NCI-H2029 treated with DMSO at 0.1 percent for 48 hours (cell line): ENCODE data around the gene DDX39A.
"Not testable (repeated sequence)": the region's sequence is repeated elsewhere in the genome, so short reads cannot be mapped to it uniquely, and the experiment has no call there.

Source experiments
- DNase-seq: peaks from one replicate; lab custom pipeline; 2025; lab: John Stamatoyannopoulos, UW

The DDX39A gene

GRCh38 chr19:14419106-14419813 is at the start of gene DDX39A:
Gene DDX39A (minus strand): TSS chr19:14419341. CDS start chr19:14413220, 6,121 bp downstream.
- DNase-seq = peak; percentile 97

GRCh38 chr19:14467816-14468215 is 48.7 kb upstream of the DDX39A start:
- DNase-seq = no peak

- DNase-seq = no peak
Measured at GRCh38 chr19:14467391-14467790, 48.2 kb upstream of the DDX39A start.

- DNase-seq = no peak
Measured at GRCh38 chr19:14463747-14464146, 44.6 kb upstream of the DDX39A start.

GRCh38 chr19:14462401-14462800 is 43.3 kb upstream of the DDX39A start:
- not testable (repeated sequence) for DNase-seq

GRCh38 chr19:14460935-14461334 is 41.8 kb upstream of the DDX39A start:
- DNase-seq = no peak

- DNase-seq = no peak
Measured at GRCh38 chr19:14459703-14460102, 40.6 kb upstream of the DDX39A start.

GRCh38 chr19:14452303-14452702 is 33.2 kb upstream of the DDX39A start:
- DNase-seq = not testable (repeated sequence)

- DNase-seq = no peak
Measured at GRCh38 chr19:14450876-14451275, 31.7 kb upstream of the DDX39A start.

- no peak for DNase-seq
Measured at GRCh38 chr19:14450168-14450874, 31.2 kb upstream of the DDX39A start.

GRCh38 chr19:14449321-14449720 is 30.2 kb upstream of the DDX39A start:
- no peak for DNase-seq

GRCh38 chr19:14446336-14447036 is 27.3 kb upstream of the DDX39A start:
- DNase-seq = no peak

- no peak for DNase-seq
Measured at GRCh38 chr19:14443632-14444216, 24.6 kb upstream of the DDX39A start.

GRCh38 chr19:14442891-14443631 is 23.9 kb upstream of the DDX39A start:
- DNase-seq = no peak

GRCh38 chr19:14441041-14441938 is 22.1 kb upstream of the DDX39A start:
- DNase-seq = no peak

- no peak for DNase-seq
Measured at GRCh38 chr19:14440049-14440448, 20.9 kb upstream of the DDX39A start.

GRCh38 chr19:14439014-14439413 is 19.9 kb upstream of the DDX39A start:
- no peak for DNase-seq

- DNase-seq = no peak
Measured at GRCh38 chr19:14437578-14438140, 18.5 kb upstream of the DDX39A start.

- no peak for DNase-seq
Measured at GRCh38 chr19:14435320-14436050, 16.3 kb upstream of the DDX39A start.
